ENCODE results near the gene SHC1. TPM values are rescaled to one million over a fixed set of nuclear protein-coding genes. Genes with fewer than 3 reads are reported as not detected.

Gene SHC1
- total RNA-seq, 2 donors from 2014 or later = 72.3 to 72.7 TPM

GRCh38 chr1:154956544-154956941 lies 14.0 kb downstream of the SHC1 start:
- ATAC-seq (no peak), DNase-seq (ENCODE audit: low spot score) (no peak)
- peak overlapping the region; percentile 99 for H3K4me3 Mint-ChIP-seq
- H3K9me3 Mint-ChIP-seq = no peaks in the 10 kb centered on the region
- H3K27ac Mint-ChIP-seq = peak overlapping the region; percentile 90 to 94
- H3K27me3 Mint-ChIP-seq = no peaks in the 10 kb centered on the region
- H3K4me1 Mint-ChIP-seq (ENCODE audit: low read depth in 2 of 2) = peaks cover 55 to 60% of the 10 kb centered on the region in 2 donors
- no peaks in the 10 kb centered on the region for H3K36me3 Mint-ChIP-seq

GRCh38 chr1:154955718-154956543 lies 14.6 kb downstream of the SHC1 start, which contains the start of gene PBXIP1:
Gene PBXIP1, minus strand, starts transcription at chr1:154956099. Its CDS starts 2,378 bp downstream, at chr1:154953721.
- no peaks in the 10 kb centered on the region for H3K9me3 Mint-ChIP-seq
- H3K27ac Mint-ChIP-seq = peak within 1 kb of the TSS; percentile 90 to 94
- DNase-seq (ENCODE audit: low spot score) (peak; percentile 80), ATAC-seq (peak; percentile 75 to 90)
- no peaks in the 10 kb centered on the region for H3K36me3 Mint-ChIP-seq
- H3K4me3 Mint-ChIP-seq = peak within 1 kb of the TSS; percentile 99
- no peaks in the 10 kb centered on the region for H3K27me3 Mint-ChIP-seq
- H3K4me1 Mint-ChIP-seq (ENCODE audit: low read depth in 2 of 2) = peaks cover 53 to 58% of the 10 kb centered on the region in 2 donors

- DNase-seq (ENCODE audit: low spot score) (peak; percentile 71), ATAC-seq (peak; percentile 79 to 87)
- H3K9me3 Mint-ChIP-seq = no peaks in the 10 kb centered on the region
- H3K4me1 Mint-ChIP-seq (ENCODE audit: low read depth in 2 of 2) = peaks cover 52 to 56% of the 10 kb centered on the region in 2 donors
- H3K27ac Mint-ChIP-seq = peak overlapping the region; percentile 90 to 94
- H3K4me3 Mint-ChIP-seq = peak overlapping the region; percentile 99
- no peaks in the 10 kb centered on the region for H3K27me3 Mint-ChIP-seq
- H3K36me3 Mint-ChIP-seq = no peaks in the 10 kb centered on the region
Measured at GRCh38 chr1:154955039-154955717, 15.4 kb downstream of the SHC1 start.

GRCh38 chr1:154954541-154954940 lies 16.0 kb downstream of the SHC1 start:
- peak overlapping the region; percentile 99 for H3K4me3 Mint-ChIP-seq
- ATAC-seq (no peak), DNase-seq (ENCODE audit: low spot score) (no peak)
- H3K27me3 Mint-ChIP-seq = no peaks in the 10 kb centered on the region
- peak overlapping the region; percentile 90 to 94 for H3K27ac Mint-ChIP-seq
- peaks cover 51 to 56% of the 10 kb centered on the region in 2 donors for H3K4me1 Mint-ChIP-seq (ENCODE audit: low read depth in 2 of 2)
- H3K9me3 Mint-ChIP-seq = no peaks in the 10 kb centered on the region
- H3K36me3 Mint-ChIP-seq = no peaks in the 10 kb centered on the region

GRCh38 chr1:154953611-154954038 lies 16.9 kb downstream of the SHC1 start:
- ATAC-seq (no peak), DNase-seq (ENCODE audit: low spot score) (no peak)
- Mint-ChIP-seq H3K27ac (peak overlapping the region; percentile 90 to 94), H3K9me3 (no peaks in the 10 kb centered on the region), H3K36me3 (no peaks in the 10 kb centered on the region), H3K4me3 (peak overlapping the region; percentile 99), H3K27me3 (no peaks in the 10 kb centered on the region), H3K4me1 (ENCODE audit: low read depth in 2 of 2) (peaks cover 52 to 56% of the 10 kb centered on the region in 2 donors)

- ATAC-seq (no peak), DNase-seq (ENCODE audit: low spot score) (no peak)
- Mint-ChIP-seq H3K4me1 (ENCODE audit: low read depth in 2 of 2) (peaks cover 50 to 51% of the 10 kb centered on the region in 2 donors), H3K27me3 (no peaks in the 10 kb centered on the region), H3K36me3 (no peaks in the 10 kb centered on the region), H3K9me3 (no peaks in the 10 kb centered on the region), H3K27ac (peak overlapping the region; percentile 48 to 78), H3K4me3 (peak overlapping the region; percentile 0)
Measured at GRCh38 chr1:154952664-154953063, 17.9 kb downstream of the SHC1 start.

- H3K27me3 Mint-ChIP-seq = no peaks in the 10 kb centered on the region
- no peaks in the 10 kb centered on the region for H3K9me3 Mint-ChIP-seq
- no peak for ATAC-seq
- no peak for DNase-seq (ENCODE audit: low spot score)
- H3K4me3 Mint-ChIP-seq = peak overlapping the region; percentile 11
- H3K4me1 Mint-ChIP-seq (ENCODE audit: low read depth in 2 of 2) = peaks cover 50 to 51% of the 10 kb centered on the region in 2 donors
- no peaks in the 10 kb centered on the region for H3K36me3 Mint-ChIP-seq
- H3K27ac Mint-ChIP-seq = peak overlapping the region; percentile 48 to 78
Measured at GRCh38 chr1:154951901-154952657, 18.5 kb downstream of the SHC1 start.

GRCh38 chr1:154948079-154948478 lies 22.5 kb downstream of the SHC1 start:
- peaks cover 30% of the 10 kb centered on the region in 2 donors for H3K4me1 Mint-ChIP-seq (ENCODE audit: low read depth in 2 of 2)
- peak overlapping the region in 1 of 2 donors; percentile 42 for H3K27ac Mint-ChIP-seq
- no peaks in the 10 kb centered on the region for H3K36me3 Mint-ChIP-seq
- no peaks in the 10 kb centered on the region for H3K27me3 Mint-ChIP-seq
- no peaks in the 10 kb centered on the region for H3K9me3 Mint-ChIP-seq
- DNase-seq (ENCODE audit: low spot score) (no peak), ATAC-seq (no peak)
- no peak overlapping the region for H3K4me3 Mint-ChIP-seq

GRCh38 chr1:154945962-154946850 lies 24.3 kb downstream of the SHC1 start:
- DNase-seq (ENCODE audit: low spot score) = no peak
- no peaks in the 10 kb centered on the region for H3K9me3 Mint-ChIP-seq
- H3K4me3 Mint-ChIP-seq = no peak overlapping the region
- peak overlapping the region; percentile 71 to 75 for H3K27ac Mint-ChIP-seq
- no peak for ATAC-seq
- no peaks in the 10 kb centered on the region for H3K27me3 Mint-ChIP-seq
- peaks cover 25 to 29% of the 10 kb centered on the region in 2 donors for H3K4me1 Mint-ChIP-seq (ENCODE audit: low read depth in 2 of 2)
- H3K36me3 Mint-ChIP-seq = no peaks in the 10 kb centered on the region

GRCh38 chr1:154945160-154945961 lies 25.2 kb downstream of the SHC1 start:
- no peaks in the 10 kb centered on the region for H3K36me3 Mint-ChIP-seq

GRCh38 chr1:154944401-154945159 lies 26.0 kb downstream of the SHC1 start:
- Mint-ChIP-seq H3K4me3 (no peak overlapping the region), H3K27me3 (no peaks in the 10 kb centered on the region), H3K9me3 (no peaks in the 10 kb centered on the region), H3K36me3 (no peaks in the 10 kb centered on the region), H3K4me1 (ENCODE audit: low read depth in 2 of 2) (peaks cover 24 to 36% of the 10 kb centered on the region in 2 donors), H3K27ac (peak overlapping the region in 1 of 2 donors; percentile 82)
- DNase-seq (ENCODE audit: low spot score) (no peak), ATAC-seq (no peak)

More at GRCh38 chr1:154945160-154945961, 25.2 kb downstream of the SHC1 start:
- H3K9me3 Mint-ChIP-seq = no peaks in the 10 kb centered on the region
- no peaks in the 10 kb centered on the region for H3K27me3 Mint-ChIP-seq
- peaks cover 24 to 33% of the 10 kb centered on the region in 2 donors for H3K4me1 Mint-ChIP-seq (ENCODE audit: low read depth in 2 of 2)
- ATAC-seq (no peak), DNase-seq (ENCODE audit: low spot score) (no peak)
- H3K4me3 Mint-ChIP-seq = no peak overlapping the region
- H3K27ac Mint-ChIP-seq = peak overlapping the region in 1 of 2 donors; percentile 82

Data from natural killer cell treated with Interleukin-12 subunit alpha and Interleukin-12 subunit beta and Interleukin-15 and Interleukin-18, amount 100 ng/mL, for 72 hours (primary cell).